GM19023 (cell line): Measurements from ENCODE around the gene RAB31.
"Not testable (repeated sequence)": the region's sequence is repeated elsewhere in the genome, so short reads cannot be mapped to it uniquely, and the experiment has no call there.

Source experiments
- ATAC-seq: cut with Tn5 transposase; IDR thresholded peaks from one replicate; pipeline ENCODE4 v1.9.1; 2021; ENCODE audit warnings: mild to moderate bottlenecking, moderate library complexity; ENCODE audit not compliant: unreplicated experiment

Gene RAB31

DNA sequence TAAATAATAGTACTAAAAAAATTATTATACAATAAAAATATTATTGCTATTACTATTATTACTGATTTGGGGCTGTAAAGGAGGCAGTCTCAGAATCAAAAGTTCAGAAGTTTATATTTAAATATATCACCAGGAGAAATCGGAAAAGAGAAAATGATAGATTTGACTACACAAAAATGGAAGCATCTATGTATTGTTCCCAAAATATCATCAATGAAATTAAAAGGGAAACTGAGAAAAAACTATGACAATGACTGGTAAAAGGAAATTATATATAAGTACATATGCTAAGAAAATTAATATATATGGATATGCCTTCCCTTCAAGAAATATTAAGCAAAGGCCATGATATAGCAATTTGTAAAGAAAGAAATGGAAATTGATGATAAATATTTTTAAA lies 170.0 kb downstream of the RAB31 start:
- no peak for ATAC-seq

DNA sequence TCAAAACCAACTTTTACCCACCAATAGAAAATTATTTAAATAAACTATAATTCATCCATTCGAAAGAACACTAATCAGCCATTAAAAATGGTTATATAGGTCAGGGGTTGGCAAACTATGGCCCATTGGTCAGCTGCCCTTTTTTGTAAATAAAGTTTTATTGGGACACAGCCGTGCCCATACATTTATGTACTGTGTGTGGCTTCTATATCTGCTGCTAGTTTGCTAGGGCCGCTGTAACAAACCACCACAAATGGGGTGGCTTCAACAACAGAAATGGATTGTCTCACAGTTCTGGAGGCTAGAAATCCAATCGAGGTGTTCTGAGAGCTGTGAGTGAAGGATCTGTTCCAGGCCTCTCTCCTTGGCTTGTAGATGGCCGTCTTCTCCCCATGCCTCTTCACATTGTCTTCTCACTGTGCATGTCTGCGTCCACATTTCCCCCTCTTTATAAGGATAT lies 170.7 kb downstream of the RAB31 start:
- ATAC-seq, result no peak

DNA sequence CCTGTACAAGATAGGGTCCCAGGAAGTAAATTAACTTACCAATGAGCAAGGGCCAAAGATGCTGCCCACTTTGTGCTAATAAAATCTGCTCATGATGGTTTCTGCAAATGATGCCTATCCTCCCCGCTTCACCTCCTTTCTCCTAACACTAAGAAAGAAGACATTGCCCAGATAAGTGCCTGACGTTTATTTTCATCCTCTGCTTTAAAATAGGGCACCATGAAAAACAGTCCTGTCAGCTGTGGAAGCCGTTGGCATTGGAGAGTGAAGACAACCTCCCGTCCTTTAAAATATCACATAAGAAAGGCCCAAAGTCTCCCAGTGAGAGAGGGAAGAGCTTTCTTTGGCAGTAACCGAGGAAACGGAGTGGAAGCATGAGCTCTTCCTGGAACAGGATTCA lies 176.0 kb downstream of the RAB31 start:
- ATAC-seq, result no peak

DNA sequence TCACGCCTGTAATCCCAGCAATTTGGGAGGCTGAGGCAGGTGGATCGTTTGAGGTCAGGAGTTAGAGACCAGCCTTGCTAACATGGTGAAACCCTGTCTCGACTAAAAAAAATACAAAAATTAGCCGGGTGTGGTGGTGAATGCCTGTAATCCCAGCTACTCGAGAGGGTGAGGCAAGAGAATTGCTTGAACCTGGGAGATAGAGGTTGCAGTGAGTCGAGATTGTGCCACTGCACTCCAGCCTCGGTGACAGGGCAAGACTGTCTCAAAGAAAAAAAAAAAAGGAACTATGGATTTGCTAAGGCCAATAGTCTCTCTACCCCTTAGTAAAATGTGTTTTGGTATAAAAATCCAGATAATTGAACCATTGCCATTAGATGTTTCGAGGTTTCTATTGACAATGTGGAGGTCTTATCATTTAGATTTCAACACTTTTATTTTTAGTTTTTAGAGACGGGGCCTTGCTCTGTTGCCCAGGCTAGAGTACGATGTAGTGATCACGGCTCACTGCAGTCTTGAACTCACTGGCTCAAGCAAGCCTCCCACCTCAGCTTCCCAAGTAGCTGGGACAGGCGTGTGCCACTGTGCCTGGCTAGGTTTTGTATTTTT lies 176.5 kb downstream of the RAB31 start:
- ATAC-seq, result no peak

DNA sequence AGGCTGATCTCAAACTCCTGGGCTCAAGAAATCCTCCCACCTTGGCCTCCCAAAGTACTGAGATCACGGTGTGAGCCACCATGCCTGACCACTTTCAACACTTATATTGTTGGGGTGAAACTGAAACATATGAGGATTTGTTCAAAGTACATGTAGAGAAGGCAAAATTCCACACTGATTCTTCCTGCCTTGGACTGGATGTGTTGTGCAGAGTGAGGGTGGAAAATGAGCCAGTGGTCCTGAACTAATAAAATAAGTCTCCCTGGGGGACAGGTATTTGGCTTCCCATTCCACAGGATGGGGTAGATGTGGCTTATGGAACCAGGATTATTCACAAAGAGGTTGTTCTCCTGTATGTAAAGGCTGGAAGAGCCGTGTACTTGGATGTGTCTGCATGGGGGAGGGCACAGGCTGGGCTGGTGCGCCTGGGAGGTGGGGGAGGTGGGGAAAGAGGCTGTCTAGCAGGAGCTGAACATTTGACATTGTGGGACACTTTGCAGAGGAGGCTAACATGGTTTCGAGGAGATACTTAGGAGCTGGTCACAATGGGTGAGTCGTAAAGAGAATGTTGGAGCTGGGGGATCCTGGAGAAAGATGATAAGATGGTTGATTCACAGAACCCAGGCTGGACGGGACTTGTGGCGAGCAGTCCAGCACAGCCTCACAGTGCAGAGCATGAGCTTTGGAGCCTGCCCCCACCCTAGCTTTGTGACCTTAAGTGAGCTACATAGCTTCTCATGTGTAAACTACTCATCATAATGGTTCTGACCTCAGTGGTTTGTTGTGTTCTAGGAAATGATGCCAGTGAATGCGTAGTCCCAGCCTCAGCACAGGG lies 177.3 kb downstream of the RAB31 start, which contains the start of gene TXNDC2:
Gene TXNDC2 (plus strand): TSS at position 804 of the 835 bp plus-strand sequence. CDS start 708 bp downstream, outside the sequence.
- ATAC-seq, result no peak

DNA sequence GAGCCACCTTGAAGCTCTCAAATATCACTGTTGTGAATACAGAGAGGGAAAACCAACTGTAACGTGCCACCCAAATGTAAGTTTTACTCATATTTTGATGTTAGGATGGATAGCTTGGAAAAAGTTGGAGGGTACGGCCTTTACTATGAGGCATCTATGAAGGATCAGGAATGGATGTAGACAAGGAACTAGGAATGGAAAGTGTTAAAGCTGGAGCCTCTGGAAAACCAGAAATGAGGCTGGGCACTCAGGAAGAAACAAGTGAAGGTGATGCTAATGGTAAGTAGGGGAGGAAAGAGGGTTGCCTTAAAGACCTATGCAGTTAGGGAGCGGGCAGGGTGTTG lies 177.9 kb downstream of the RAB31 start:
- no peak for ATAC-seq

DNA sequence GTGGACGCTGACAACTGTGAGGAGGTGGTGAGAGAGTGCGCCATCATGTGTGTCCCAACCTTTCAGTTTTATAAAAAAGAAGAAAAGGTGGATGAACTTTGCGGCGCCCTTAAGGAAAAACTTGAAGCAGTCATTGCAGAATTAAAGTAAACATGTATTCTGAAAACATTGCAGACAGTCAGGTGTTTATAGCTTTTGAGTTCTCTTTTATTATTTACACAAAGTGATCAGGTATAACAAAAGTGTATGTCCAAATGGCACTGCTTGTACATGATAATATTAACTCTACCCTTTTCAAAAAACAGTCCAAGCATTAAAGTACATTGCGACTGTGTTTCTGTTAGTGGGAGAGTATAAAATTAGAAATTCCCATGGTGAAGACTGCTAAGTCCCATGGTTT lies 179.9 kb downstream of the RAB31 start:
- no peak for ATAC-seq

DNA sequence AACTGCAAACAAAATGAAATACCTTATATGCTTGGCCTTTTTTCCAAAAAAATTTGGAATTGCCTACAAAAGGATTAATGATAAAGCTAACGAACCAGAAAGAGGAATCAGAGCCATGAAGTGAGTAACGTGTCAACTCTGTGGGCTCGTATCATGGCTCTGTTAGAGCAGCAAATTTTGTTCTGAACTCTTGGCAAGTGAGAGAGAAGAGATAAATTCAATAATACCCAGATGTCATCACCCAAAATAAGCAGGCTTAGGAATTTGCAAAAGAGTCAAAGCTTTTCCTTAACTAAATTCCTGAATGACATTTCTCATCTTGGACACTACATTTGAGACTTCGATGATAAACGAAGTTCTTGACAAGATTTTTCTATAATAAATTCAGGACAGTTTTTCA lies 182.1 kb downstream of the RAB31 start:
- ATAC-seq, result no peak

DNA sequence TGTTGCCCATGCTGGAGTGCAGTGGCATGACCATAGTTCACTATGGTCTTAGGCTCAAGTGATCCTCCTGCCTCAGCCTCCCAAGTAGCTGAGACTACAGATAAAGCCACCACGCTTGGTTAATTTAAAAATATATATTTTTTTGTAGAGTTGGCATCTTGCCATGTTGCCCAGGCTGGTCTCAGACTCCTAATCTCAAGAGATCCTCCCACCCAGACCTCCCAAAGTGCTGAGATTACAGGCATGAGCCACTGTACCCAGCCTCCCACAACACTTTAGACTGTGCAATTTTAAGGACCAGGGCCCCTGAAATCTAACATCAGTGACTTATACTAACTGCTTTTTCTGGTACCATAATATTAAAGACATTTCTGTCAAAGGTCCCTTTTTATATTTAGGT lies 182.9 kb downstream of the RAB31 start:
- ATAC-seq, result no peak

DNA sequence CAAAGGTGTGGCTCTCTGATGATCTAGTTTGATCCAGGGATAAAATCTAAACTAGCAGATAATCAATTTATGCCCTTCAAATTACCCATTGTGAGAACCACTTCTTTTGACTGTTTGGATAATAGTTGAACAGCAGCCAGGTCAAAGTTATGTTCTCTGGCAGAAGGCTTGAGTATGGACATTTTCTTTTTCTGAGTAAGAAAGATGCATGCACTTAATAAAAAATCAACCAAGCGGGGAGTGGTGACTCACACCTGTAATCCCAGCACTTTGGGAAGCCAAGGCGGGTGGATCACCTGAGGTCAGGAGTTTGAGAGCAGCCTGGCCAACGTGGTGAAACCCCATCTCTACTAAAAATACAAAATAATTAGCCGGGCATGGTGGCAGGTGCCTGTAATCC lies 183.4 kb downstream of the RAB31 start:
- not testable (repeated sequence) for ATAC-seq

DNA sequence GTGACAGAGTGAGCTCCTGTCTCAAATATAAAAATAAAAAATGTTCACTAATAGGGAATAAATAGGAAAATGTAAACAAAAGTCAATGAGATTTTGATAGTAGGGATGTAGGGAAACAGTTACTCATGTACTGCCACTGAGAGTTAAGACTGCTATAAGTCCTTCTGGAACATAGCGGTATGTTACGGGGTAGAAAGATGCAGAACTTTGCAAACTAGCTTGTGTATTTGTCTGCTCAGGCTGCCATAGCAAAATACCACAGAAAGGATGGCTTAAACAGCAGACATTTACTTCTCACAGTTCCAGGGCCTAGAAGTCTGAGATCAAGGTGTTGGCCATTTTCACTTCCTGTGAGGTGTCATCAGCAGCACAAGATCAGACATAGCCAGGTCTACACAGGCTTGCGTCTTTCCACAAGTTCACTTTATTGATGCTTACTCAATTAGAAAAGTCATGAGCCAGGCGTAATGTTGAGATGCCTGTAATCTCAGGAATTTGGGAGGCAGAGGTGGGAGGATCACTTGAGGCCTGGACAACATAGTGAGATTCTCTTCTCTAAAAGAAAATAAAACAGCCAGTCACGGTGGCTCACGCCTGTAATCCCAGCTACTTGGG lies 186.5 kb downstream of the RAB31 start:
- no peak for ATAC-seq

DNA sequence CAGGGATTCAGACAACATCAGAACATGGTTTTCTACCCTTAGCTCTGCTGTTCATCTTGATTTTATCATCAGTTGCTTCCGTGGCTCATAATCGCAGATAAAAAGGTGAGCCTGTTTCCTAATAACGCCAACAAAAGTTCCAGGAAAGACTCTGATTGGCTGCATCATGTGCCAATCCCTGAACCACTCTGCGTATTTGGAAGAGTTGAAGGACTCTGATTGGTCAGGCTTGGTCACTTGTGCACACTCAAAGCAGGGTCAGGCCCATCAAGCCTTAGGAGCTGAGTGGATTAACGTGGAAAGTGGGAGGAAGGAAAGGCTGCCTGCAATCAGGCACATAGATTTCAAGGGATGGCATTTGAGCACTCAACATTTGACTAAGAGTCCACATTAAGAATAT lies 189.0 kb downstream of the RAB31 start:
- ATAC-seq, result no peak

DNA sequence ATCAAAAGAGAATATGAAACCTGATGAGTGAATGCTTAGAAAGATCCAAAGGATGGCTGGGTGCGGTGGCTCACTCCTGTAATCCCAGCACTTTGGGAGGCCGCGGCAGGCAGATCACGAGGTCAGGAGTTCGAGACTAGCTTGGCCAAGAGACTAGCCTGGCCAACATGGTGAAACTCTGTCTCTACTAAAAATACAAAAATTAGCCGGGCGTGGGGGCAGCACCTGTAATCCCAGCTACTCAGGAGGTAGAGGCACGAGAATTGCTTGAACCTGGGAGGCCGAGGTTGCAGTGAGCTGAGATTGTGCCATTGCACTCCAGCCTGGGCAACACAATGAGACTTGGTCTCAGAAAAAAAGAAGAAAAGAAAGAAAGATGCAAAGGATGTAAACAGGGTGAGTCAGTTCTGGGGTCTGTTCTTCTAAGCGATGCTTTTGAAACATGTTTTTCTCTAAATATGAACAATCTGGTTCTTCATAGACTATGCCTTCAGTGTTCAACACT lies 189.7 kb downstream of the RAB31 start:
- not testable (repeated sequence) for ATAC-seq

DNA sequence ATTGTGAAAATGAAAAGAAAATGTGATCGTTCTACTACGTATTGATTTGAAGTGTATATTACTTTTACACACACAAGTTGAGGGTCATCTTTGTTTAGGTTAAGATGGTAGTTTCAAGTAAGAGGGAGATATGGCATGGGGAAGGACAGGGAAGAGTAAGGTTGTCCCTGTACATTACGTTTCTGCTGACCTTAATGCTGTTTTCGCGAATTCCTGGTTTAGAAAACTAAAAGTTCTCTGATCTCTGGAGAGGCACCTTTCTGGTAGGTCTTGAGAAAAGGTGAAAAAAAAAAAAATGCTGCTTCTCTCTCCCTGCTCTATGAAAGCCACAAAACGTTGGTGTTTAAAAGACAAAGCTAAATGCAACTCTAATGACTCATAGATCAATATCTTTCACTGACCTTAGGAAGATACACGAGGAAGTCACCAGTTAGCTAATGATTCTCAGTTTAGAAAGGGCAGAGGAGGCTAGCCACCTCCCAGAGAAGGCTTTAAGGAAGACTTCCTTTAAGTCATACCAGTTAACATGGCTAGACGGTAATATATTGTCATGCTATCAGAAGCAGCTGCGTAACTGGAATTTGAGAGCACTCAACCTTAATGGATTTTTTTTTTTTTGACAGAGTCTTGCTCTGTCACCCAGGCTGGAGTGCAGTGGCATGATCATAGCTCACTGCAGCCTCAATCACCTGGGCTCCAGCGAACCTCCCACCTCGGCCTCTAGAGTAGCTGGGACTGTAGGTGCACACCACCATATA lies 190.9 kb downstream of the RAB31 start:
- ATAC-seq, result no peak

DNA sequence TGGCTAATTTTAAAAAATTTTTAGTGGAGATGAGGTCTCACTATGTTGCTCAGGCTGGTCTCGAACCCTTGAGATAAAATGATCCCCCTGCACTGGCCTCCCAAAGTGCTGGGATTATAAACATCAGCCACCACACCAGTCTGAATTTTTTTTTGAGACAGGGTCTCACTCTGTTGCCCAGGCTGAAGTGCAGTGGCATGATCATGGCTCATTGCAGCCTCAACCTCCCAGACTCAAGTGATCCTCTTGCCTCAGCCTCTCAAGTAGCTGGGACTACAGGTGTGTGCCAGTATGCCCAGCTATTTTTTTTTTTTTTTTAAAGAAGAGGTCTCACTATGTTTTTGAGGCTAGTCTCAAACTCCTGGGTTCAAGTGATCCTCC lies 191.4 kb downstream of the RAB31 start:
- ATAC-seq, result not testable (repeated sequence)

DNA sequence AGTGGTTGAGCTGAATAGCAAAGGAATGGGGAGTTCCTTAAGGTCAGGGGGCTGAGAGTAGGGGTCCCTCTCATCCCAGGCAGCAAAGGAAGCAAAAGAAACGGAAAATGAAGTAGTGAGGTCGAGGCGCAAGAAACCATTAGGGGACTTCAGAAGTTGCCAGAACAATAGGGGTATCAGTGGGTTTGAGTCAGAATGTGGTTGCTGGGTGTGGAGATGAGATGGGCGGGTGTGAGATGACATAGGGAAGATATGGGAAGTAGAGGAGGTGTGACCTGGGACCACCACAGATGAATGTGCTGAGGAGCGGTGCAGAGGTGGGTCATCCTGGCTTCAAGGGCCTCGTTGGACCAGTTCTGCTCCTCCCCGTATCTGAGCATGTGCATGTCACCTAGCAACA lies 192.6 kb downstream of the RAB31 start:
- no peak for ATAC-seq

DNA sequence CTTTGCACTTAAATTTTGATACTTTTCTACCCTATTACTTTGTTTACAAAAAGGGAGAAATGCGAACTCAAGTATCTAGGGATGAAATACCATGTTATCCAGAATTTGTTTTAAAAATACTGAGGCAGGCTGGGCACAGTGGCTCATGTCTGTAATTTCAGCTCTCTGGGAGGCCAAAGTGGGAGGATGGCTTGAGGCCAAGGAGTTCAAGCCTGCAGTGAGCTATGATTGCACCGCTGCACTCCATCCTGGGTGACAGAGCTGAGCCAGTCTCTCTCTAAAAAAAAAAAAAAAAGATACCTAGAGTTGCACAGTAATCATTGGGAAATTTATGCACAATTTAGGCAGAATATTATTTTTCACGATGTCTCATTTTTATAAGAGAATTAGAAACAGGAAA lies 193.3 kb downstream of the RAB31 start:
- no peak for ATAC-seq

DNA sequence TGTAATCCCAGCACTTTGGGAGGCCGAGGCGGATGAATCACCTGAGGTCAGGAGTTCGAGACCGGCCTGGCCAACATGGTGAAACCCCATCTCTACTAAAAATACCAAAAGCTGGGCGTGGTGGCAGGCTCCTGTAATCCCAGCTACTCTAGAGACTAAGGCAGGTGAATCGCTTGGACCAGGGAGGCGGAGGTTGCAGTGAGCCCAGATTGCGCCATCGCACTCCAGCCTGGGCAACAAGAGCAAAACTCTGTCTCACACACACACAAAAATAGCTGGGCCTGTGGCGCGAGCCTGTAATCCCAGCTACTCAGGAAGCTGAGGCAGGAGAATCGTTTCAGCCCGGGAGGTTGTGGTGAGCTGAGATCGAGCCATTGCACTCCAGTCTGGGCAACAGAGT lies 194.2 kb downstream of the RAB31 start:
- ATAC-seq, result not testable (repeated sequence)

DNA sequence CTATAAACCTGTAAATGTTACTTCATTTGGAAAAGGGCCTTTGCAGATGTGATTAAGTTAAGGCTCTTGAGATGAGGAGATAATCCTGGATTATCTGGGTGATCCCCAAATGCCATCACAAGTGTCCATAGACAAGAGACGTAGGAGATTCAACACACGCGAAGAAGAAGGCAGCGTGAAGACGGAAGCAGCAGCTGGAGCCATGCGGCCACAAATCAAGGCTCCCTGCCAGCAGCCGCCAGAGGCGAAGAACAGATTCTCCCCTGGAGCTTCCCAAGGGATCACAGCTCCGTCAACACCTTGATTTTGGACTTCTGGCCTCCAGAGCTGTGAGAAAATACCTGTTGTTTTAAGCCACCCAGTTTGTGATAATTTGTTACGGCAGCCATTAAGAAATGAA lies 194.7 kb downstream of the RAB31 start:
- ATAC-seq, result no peak

DNA sequence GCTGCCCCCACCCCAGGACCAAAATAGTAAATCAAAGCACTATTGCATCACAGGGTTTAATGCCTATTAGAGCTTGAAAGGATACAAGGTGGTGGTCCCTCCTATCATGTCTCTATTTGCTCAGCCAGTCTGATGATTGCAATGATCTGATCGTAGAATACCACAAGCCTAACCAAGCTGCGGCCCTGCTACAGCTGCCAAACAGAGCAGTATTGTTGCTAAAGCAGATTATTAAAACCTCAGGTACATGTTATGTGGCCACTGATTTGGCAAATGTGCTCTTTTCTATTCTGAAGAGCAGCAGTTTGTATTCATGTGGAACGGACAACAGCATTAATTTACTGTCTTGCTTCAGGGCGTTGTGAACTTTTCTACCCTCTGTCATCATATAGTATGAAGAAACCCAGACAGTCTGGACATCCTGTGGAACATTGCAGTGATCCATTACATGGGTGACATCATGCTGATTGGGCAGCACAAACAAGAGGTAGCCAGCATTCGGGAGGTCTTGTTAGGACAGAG lies 197.4 kb downstream of the RAB31 start:
- ATAC-seq, result no peak

DNA sequence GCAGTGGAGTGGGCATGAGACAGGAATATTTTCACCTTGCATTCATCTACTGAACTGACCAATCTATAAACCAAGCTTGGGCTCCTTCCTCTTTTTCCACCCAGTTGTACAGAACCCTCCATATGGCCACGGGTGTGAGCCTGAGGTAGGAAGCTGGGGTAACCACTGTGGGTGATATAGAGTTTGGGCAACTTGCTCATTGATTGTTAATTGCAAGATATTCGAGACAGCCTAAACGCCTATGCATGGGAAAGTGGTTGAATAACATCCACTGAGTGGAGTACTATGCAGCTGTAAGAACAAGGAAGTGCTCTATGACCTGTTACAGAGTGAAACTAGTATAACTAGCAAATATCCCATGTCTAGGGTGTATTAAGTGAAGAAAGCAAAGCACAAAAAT lies 198.4 kb downstream of the RAB31 start:
- no peak for ATAC-seq
